ENCODE data around the gene PRICKLE1.

- TF ChIP-seq POLR2A (conservative IDR thresholded peaks at IDR 0.05) (no peak), BCLAF1 (IDR thresholded peaks at IDR 0.05; ENCODE audit: borderline replicate concordance in 1 of 2, control insufficient read depth in 1 of 2, low read depth in 2 of 2, low read length in 1 of 2) (no peak), E2F1 (CRISPR knock-in tag; IDR thresholded peaks at IDR 0.05) (no peak), EP300 (IDR thresholded peaks at IDR 0.05; ENCODE audit: low read length) (no peak), CCNT2 (IDR thresholded peaks at IDR 0.05; ENCODE audit: borderline replicate concordance, extremely low read depth, insufficient read length, low read depth, low read length) (no peak), IFI16 (CRISPR knock-in tag; IDR thresholded peaks at IDR 0.05) (no peak), FOXK1 (CRISPR knock-in tag; IDR thresholded peaks at IDR 0.05; ENCODE audit: borderline replicate concordance) (no peak), ZNF551 (CRISPR knock-in tag; IDR thresholded peaks at IDR 0.05) (no peak), RFX1 (IDR thresholded peaks at IDR 0.05) (no peak), BRCA1 (IDR thresholded peaks at IDR 0.05) (no peak), BRCA1 (CRISPR knock-in tag; IDR thresholded peaks at IDR 0.05) (no peak), POLR2AphosphoS5 (IDR thresholded peaks at IDR 0.05; ENCODE audit: control insufficient read depth, insufficient read depth, low read depth, low read length) (no peak), EZH2 (IDR thresholded peaks at IDR 0.05; ENCODE audit: borderline replicate concordance, low read depth, low read length) (no peak)
- TF ChIP-seq, protein P1, sequence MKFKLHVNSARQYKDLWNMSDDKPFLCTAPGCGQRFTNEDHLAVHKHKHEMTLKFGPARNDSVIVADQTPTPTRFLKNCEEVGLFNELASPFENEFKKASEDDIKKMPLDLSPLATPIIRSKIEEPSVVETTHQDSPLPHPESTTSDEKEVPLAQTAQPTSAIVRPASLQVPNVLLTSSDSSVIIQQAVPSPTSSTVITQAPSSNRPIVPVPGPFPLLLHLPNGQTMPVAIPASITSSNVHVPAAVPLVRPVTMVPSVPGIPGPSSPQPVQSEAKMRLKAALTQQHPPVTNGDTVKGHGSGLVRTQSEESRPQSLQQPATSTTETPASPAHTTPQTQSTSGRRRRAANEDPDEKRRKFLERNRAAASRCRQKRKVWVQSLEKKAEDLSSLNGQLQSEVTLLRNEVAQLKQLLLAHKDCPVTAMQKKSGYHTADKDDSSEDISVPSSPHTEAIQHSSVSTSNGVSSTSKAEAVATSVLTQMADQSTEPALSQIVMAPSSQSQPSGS (CRISPR knock-in tag; IDR thresholded peaks at IDR 0.05), result no peak
- TF ChIP-seq, protein P2, sequence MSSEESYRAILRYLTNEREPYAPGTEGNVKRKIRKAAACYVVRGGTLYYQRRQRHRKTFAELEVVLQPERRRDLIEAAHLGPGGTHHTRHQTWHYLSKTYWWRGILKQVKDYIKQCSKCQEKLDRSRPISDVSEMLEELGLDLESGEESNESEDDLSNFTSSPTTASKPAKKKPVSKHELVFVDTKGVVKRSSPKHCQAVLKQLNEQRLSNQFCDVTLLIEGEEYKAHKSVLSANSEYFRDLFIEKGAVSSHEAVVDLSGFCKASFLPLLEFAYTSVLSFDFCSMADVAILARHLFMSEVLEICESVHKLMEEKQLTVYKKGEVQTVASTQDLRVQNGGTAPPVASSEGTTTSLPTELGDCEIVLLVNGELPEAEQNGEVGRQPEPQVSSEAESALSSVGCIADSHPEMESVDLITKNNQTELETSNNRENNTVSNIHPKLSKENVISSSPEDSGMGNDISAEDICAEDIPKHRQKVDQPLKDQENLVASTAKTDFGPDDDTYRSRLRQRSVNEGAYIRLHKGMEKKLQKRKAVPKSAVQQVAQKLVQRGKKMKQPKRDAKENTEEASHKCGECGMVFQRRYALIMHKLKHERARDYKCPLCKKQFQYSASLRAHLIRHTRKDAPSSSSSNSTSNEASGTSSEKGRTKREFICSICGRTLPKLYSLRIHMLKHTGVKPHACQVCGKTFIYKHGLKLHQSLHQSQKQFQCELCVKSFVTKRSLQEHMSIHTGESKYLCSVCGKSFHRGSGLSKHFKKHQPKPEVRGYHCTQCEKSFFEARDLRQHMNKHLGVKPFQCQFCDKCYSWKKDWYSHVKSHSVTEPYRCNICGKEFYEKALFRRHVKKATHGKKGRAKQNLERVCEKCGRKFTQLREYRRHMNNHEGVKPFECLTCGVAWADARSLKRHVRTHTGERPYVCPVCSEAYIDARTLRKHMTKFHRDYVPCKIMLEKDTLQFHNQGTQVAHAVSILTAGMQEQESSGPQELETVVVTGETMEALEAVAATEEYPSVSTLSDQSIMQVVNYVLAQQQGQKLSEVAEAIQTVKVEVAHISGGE (CRISPR knock-in tag; IDR thresholded peaks at IDR 0.05), result no peak
Observed at GRCh38 chr12:42496886-42497285, 92.7 kb downstream of the PRICKLE1 start.
